Mesodermal cell (in vitro differentiated cells): ENCODE measurements around the gene ST7.

Experiments used
- H3K27ac ChIP-seq: 2 replicates; pipeline ENCODE4 v1.7.0; 2013; ENCODE audit warnings: mild to moderate bottlenecking, low read depth, low read length, moderate library complexity; ENCODE audit not compliant: severe bottlenecking
- H3K36me3 ChIP-seq: 2 replicates; pipeline ENCODE4 v1.7.1; 2013; ENCODE audit warnings: mild to moderate bottlenecking, low read length, moderate library complexity; ENCODE audit not compliant: control insufficient read depth, insufficient read depth
- H3K4me1 ChIP-seq: one replicate; pipeline ENCODE4 v1.7.1; 2013; ENCODE audit warnings: mild to moderate bottlenecking, low read length; ENCODE audit not compliant: insufficient read depth, control insufficient read depth, poor library complexity, severe bottlenecking
- H3K4me3 ChIP-seq: 2 replicates; pipeline ENCODE4 v1.7.0; 2013; ENCODE audit warnings: low read length, control low read depth, mild to moderate bottlenecking; ENCODE audit not compliant: insufficient read depth, poor library complexity, severe bottlenecking; ENCODE audit errors: extremely low read depth
- H3K9me3 ChIP-seq: 2 replicates; pipeline ENCODE4 v1.7.1; 2013; ENCODE audit warnings: mild to moderate bottlenecking, low read length, moderate library complexity; ENCODE audit not compliant: control insufficient read depth
- WGBS, 2 experiments: methylation state at CpG; one replicate each; pipeline ENCODE4 v1.1.5; 2013; ENCODE audit warnings: missing lambda C conversion rate in 2 of 2; ENCODE audit not compliant: insufficient coverage in 2 of 2; 5-methylcytosine and 5-hydroxymethylcytosine counted together

The ST7 gene

GRCh38 chr7:117129521-117129955 lies 176.2 kb downstream of the ST7 start:
- H3K36me3 ChIP-seq = peaks cover 17% of the 10 kb centered on the region
- H3K4me3 ChIP-seq = no peak overlapping the region
- peaks cover 7% of the 10 kb centered on the region for H3K4me1 ChIP-seq
- 95 to 100% methylated on average over 4 to 5 of the region's 5 CpGs for WGBS, 2 experiments
- H3K27ac ChIP-seq = no peak overlapping the region
- H3K9me3 ChIP-seq = no peaks in the 10 kb centered on the region

- H3K36me3 ChIP-seq = peaks cover 19% of the 10 kb centered on the region
- WGBS, 2 experiments = 100% methylated on average over 1 of the region's 5 CpGs
- no peaks in the 10 kb centered on the region for H3K9me3 ChIP-seq
- peaks cover 7% of the 10 kb centered on the region for H3K4me1 ChIP-seq
- H3K27ac ChIP-seq = no peak overlapping the region
- no peak overlapping the region for H3K4me3 ChIP-seq
These were observed 177.0 kb downstream of the ST7 start for GRCh38 chr7:117130262-117130661.

GRCh38 chr7:117132321-117133120 lies 179.2 kb downstream of the ST7 start:
- 60 to 80% methylated on average over 1 to 2 of the region's 6 CpGs for WGBS, 2 experiments
- Histone ChIP-seq H3K9me3 (no peaks in the 10 kb centered on the region), H3K4me3 (no peak overlapping the region), H3K36me3 (peaks cover 29% of the 10 kb centered on the region), H3K4me1 (peaks cover 18% of the 10 kb centered on the region), H3K27ac (peak overlapping the region; percentile 30)

GRCh38 chr7:117133125-117133524 lies 179.8 kb downstream of the ST7 start:
- no peak overlapping the region for H3K4me3 ChIP-seq
- peaks cover 29% of the 10 kb centered on the region for H3K36me3 ChIP-seq
- H3K9me3 ChIP-seq = no peaks in the 10 kb centered on the region
- peaks cover 18% of the 10 kb centered on the region for H3K4me1 ChIP-seq
- WGBS, 2 experiments = 100% methylated on average over 1 of the region's 1 CpG; no CpG with 5 or more reads in 1 of the 2 experiments
- no peak overlapping the region for H3K27ac ChIP-seq

GRCh38 chr7:117134411-117134810 lies 181.1 kb downstream of the ST7 start:
- 88% methylated on average over 1 of the region's 1 CpG; no CpG with 5 or more reads in 1 of the 2 experiments for WGBS, 2 experiments
- no peak overlapping the region for H3K27ac ChIP-seq
- no peaks in the 10 kb centered on the region for H3K9me3 ChIP-seq
- peaks cover 29% of the 10 kb centered on the region for H3K36me3 ChIP-seq
- no peak overlapping the region for H3K4me3 ChIP-seq
- peaks cover 18% of the 10 kb centered on the region for H3K4me1 ChIP-seq

GRCh38 chr7:117134889-117135552 lies 181.7 kb downstream of the ST7 start:
- Histone ChIP-seq H3K36me3 (peaks cover 29% of the 10 kb centered on the region), H3K4me3 (no peak overlapping the region), H3K9me3 (no peaks in the 10 kb centered on the region), H3K4me1 (peaks cover 18% of the 10 kb centered on the region), H3K27ac (no peak overlapping the region)
- 100% methylated on average over 1 of the region's 2 CpGs; no CpG with 5 or more reads in 1 of the 2 experiments for WGBS, 2 experiments

GRCh38 chr7:117135553-117135891 lies 182.2 kb downstream of the ST7 start:
- Histone ChIP-seq H3K27ac (no peak overlapping the region), H3K4me1 (peaks cover 18% of the 10 kb centered on the region), H3K9me3 (no peaks in the 10 kb centered on the region), H3K4me3 (no peak overlapping the region), H3K36me3 (peaks cover 29% of the 10 kb centered on the region)
- 100% methylated on average over 1 of the region's 1 CpG; no CpG with 5 or more reads in 1 of the 2 experiments for WGBS, 2 experiments

- 80% methylated on average over 1 of the region's 3 CpGs; no CpG with 5 or more reads in 1 of the 2 experiments for WGBS, 2 experiments
- H3K4me1 ChIP-seq = peaks cover 10% of the 10 kb centered on the region
- H3K27ac ChIP-seq = no peak overlapping the region
- H3K36me3 ChIP-seq = peaks cover 30% of the 10 kb centered on the region
- no peaks in the 10 kb centered on the region for H3K9me3 ChIP-seq
- no peak overlapping the region for H3K4me3 ChIP-seq
These were observed 184.6 kb downstream of the ST7 start for GRCh38 chr7:117137868-117138267.

- peaks cover 30% of the 10 kb centered on the region for H3K36me3 ChIP-seq
- H3K4me1 ChIP-seq = peaks cover 10% of the 10 kb centered on the region
- H3K9me3 ChIP-seq = no peaks in the 10 kb centered on the region
- no peak overlapping the region for H3K4me3 ChIP-seq
- H3K27ac ChIP-seq = no peak overlapping the region
- WGBS, 2 experiments = 75 to 83% methylated on average over 1 to 2 of the region's 3 CpGs
These were observed 185.2 kb downstream of the ST7 start for GRCh38 chr7:117138495-117138894.

GRCh38 chr7:117138981-117139380 lies 185.7 kb downstream of the ST7 start:
- no peaks in the 10 kb centered on the region for H3K9me3 ChIP-seq
- peaks cover 26% of the 10 kb centered on the region for H3K36me3 ChIP-seq
- H3K4me3 ChIP-seq = no peak overlapping the region
- H3K4me1 ChIP-seq = peaks cover 10% of the 10 kb centered on the region
- no peak overlapping the region for H3K27ac ChIP-seq
- no CpG with 5 or more reads among the region's 1 CpG for WGBS, 2 experiments
